Measurements from ENCODE around the gene IGFBP5. TPM values are rescaled to one million over a fixed set of nuclear protein-coding genes. Genes with fewer than 3 reads are reported as not detected.

Gene IGFBP5
- total and polyA plus RNA-seq, 2 donors (not counting 1 experiment from before 2014, with no cell fraction given) = not detected

GRCh38 chr2:216740557-216741222 lies 45.3 kb upstream of the IGFBP5 start:
- H3K4me3 Mint-ChIP-seq = no peak overlapping the region
- no peaks in the 10 kb centered on the region for H3K9me3 Mint-ChIP-seq (ENCODE audit: insufficient read depth)
- TF ChIP-seq, protein P1, sequence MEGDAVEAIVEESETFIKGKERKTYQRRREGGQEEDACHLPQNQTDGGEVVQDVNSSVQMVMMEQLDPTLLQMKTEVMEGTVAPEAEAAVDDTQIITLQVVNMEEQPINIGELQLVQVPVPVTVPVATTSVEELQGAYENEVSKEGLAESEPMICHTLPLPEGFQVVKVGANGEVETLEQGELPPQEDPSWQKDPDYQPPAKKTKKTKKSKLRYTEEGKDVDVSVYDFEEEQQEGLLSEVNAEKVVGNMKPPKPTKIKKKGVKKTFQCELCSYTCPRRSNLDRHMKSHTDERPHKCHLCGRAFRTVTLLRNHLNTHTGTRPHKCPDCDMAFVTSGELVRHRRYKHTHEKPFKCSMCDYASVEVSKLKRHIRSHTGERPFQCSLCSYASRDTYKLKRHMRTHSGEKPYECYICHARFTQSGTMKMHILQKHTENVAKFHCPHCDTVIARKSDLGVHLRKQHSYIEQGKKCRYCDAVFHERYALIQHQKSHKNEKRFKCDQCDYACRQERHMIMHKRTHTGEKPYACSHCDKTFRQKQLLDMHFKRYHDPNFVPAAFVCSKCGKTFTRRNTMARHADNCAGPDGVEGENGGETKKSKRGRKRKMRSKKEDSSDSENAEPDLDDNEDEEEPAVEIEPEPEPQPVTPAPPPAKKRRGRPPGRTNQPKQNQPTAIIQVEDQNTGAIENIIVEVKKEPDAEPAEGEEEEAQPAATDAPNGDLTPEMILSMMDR (IDR thresholded peaks at IDR 0.05) = no peak
- no peak for TF ChIP-seq EZH2 (IDR thresholded peaks at IDR 0.05; ENCODE audit: borderline replicate concordance, insufficient read depth, low read depth, low read length, poor library complexity, severe bottlenecking)
- Histone ChIP-seq H4K20me1 (ENCODE audit: control insufficient read depth, insufficient read depth, low read length, poor library complexity, severe bottlenecking) (no peaks in the 10 kb centered on the region), H3K36me3 (replicated peaks in 1 of 2; ENCODE audit: control extremely low read depth in 1 of 2, control insufficient read depth in 1 of 2, extremely low read depth in 1 of 2, insufficient read depth in 2 of 2, low read length in 1 of 2) (no peaks in the 10 kb centered on the region), H2AFZ (ENCODE audit: insufficient read depth, low read depth, low read length, poor library complexity, severe bottlenecking) (no peak overlapping the region), H3K4me1 (ENCODE audit: control insufficient read depth in 2 of 2, insufficient read depth in 2 of 2, low read length in 2 of 2) (no peaks in the 10 kb centered on the region), H3K9ac (ENCODE audit: low read length) (no peak overlapping the region), H3K9me3 (ENCODE audit: control extremely low read depth in 1 of 3, control insufficient read depth in 2 of 3, insufficient read depth in 1 of 3, low read length in 2 of 3) (no peaks in the 10 kb centered on the region), H3K4me3 (ENCODE audit: control extremely low read depth in 1 of 5, extremely low read depth in 1 of 5, insufficient read depth in 1 of 5, low read depth in 2 of 5, low read length in 4 of 5) (no peak overlapping the region), H3K79me2 (ENCODE audit: control insufficient read depth, insufficient read depth, low read length) (no peaks in the 10 kb centered on the region), H3K27me3 (replicated peaks in 1 of 4; ENCODE audit: control extremely low read depth in 1 of 4, control insufficient read depth in 3 of 4, insufficient read depth in 4 of 4, low read length in 3 of 4) (peaks cover 0 to 4% (median 1%) of the 10 kb centered on the region in 4 experiments), H3K27ac (ENCODE audit: low read length in 2 of 2) (no peak overlapping the region), H3K4me2 (replicated peaks; ENCODE audit: low read depth, low read length, poor library complexity, severe bottlenecking) (no peak overlapping the region)
- POLR2A ChIA-PET = no interaction called here
- peaks cover 33% of the 10 kb centered on the region for H3K27me3 Mint-ChIP-seq
- WGBS (ENCODE audit: insufficient coverage) = 100% methylated on average over 2 of the region's 6 CpGs
- DNase-seq (no peak), ATAC-seq (ENCODE audit: low read depth) (no peak)
- CTCF ChIA-PET = no interaction called here
- H3K27ac Mint-ChIP-seq = no peak overlapping the region
- intact Hi-C loops (cut with micrococcal nuclease) = no loop called here
- H3K4me1 Mint-ChIP-seq = no peaks in the 10 kb centered on the region

DNA sequence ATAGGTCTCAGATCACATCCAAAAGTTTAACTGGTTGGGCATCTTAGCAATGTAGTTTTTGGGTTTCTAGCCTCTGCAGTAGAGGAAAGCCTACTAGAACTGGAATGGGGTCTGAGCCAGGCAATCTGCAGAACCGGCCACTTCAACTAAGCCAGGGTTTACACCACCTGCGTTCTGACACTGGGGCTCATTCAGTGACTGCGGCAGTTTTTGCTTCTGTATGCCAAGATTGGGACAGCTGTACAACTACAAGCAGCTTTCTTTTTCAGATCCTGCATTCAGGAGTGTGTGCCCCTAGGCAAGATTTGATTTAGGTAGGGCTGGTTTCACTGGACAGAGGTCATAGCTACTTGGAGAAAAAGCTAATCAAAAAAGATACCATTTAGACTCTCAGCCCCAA lies 43.7 kb upstream of the IGFBP5 start:
- H4K20me1 ChIP-seq (ENCODE audit: control insufficient read depth, insufficient read depth, low read length, poor library complexity, severe bottlenecking) = no peaks in the 10 kb centered on the region
- Mint-ChIP-seq H3K9me3 (ENCODE audit: insufficient read depth) (no peaks in the 10 kb centered on the region), H3K27ac (no peak overlapping the region), H3K4me3 (no peak overlapping the region), H3K27me3 (peaks cover 26% of the 10 kb centered on the region), H3K4me1 (no peaks in the 10 kb centered on the region)
- WGBS (ENCODE audit: insufficient coverage) = 94% methylated on average over 2 of the region's 3 CpGs
- H3K4me3 ChIP-seq (ENCODE audit: control extremely low read depth in 1 of 5, extremely low read depth in 1 of 5, insufficient read depth in 1 of 5, low read depth in 2 of 5, low read length in 4 of 5) = no peak overlapping the region
- H3K4me1 ChIP-seq (ENCODE audit: control insufficient read depth in 2 of 2, insufficient read depth in 2 of 2, low read length in 2 of 2) = no peaks in the 10 kb centered on the region
- H3K9ac ChIP-seq (ENCODE audit: low read length) = no peak overlapping the region
- H2AFZ ChIP-seq (ENCODE audit: insufficient read depth, low read depth, low read length, poor library complexity, severe bottlenecking) = no peak overlapping the region
- ChIA-PET POLR2A (no interaction called here), CTCF (no interaction called here)
- intact Hi-C loops (cut with micrococcal nuclease) = no loop called here
- no peak overlapping the region for H3K27ac ChIP-seq (ENCODE audit: low read length in 2 of 2)
- no peaks in the 10 kb centered on the region for H3K79me2 ChIP-seq (ENCODE audit: control insufficient read depth, insufficient read depth, low read length)
- H3K27me3 ChIP-seq (replicated peaks in 1 of 4; ENCODE audit: control extremely low read depth in 1 of 4, control insufficient read depth in 3 of 4, insufficient read depth in 4 of 4, low read length in 3 of 4) = peaks cover 0 to 4% (median 1%) of the 10 kb centered on the region in 4 experiments
- TF ChIP-seq EZH2 (IDR thresholded peaks at IDR 0.05; ENCODE audit: borderline replicate concordance, insufficient read depth, low read depth, low read length, poor library complexity, severe bottlenecking) = no peak
- TF ChIP-seq, protein P1 (IDR thresholded peaks at IDR 0.05) = no peak
- no peak for DNase-seq
- H3K9me3 ChIP-seq (ENCODE audit: control extremely low read depth in 1 of 3, control insufficient read depth in 2 of 3, insufficient read depth in 1 of 3, low read length in 2 of 3) = no peaks in the 10 kb centered on the region
- no peaks in the 10 kb centered on the region for H3K36me3 ChIP-seq (replicated peaks in 1 of 2; ENCODE audit: control extremely low read depth in 1 of 2, control insufficient read depth in 1 of 2, extremely low read depth in 1 of 2, insufficient read depth in 2 of 2, low read length in 1 of 2)
- H3K4me2 ChIP-seq (replicated peaks; ENCODE audit: low read depth, low read length, poor library complexity, severe bottlenecking) = no peak overlapping the region
- ATAC-seq (ENCODE audit: low read depth) = no peak

All from B cell (primary cell).